GM23248 (cell line): Measurements from ENCODE around the gene PDZD7.

Source experiments
- EZH2 ChIP-seq: fragments of 200-600 bp; sonication (generic); IDR thresholded peaks from 2 replicates; pipeline ENCODE4 v1.6.1; 2018; ENCODE audit warnings: antibody characterized with exemption, mild to moderate bottlenecking; ENCODE audit not compliant: insufficient read depth, poor library complexity, severe bottlenecking
- EZH2phosphoT487 ChIP-seq: fragments of 200-600 bp; sonication (generic); IDR thresholded peaks from 2 replicates; pipeline ENCODE4 v1.6.1; 2018; ENCODE audit warnings: antibody characterized with exemption, moderate library complexity, mild to moderate bottlenecking, low read depth; ENCODE audit not compliant: insufficient read depth

DNA sequence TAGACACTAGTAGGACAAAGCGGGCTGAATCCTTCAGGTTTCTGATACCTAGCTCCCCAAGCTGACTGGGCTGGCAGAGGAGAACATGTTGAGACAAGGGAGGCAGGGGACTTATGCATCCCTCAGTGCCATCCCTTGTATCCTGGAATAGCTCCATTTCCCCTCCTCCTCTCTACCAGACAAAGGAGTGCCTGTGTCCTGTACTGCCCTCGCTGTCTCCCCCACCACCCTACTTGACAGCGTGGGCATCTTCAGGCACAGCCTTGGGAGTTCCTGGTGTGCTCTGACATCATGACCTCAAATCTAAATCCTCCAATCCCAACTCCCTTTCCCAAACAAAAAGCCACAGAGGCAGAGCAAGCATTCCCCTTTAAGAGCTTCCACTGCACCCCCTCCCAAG lies 9.1 kb upstream of the PDZD7 start:
- TF ChIP-seq EZH2 (no peak), EZH2phosphoT487 (no peak)
